ENCODE measurements around the gene TANGO2.
A peak's percentile ranks its signal among the peaks of the same experiment; 100 is the strongest.
"Not testable (repeated sequence)": the region's sequence is repeated elsewhere in the genome, so short reads cannot be mapped to it uniquely, and the experiment has no call there.

TANGO2 gene

GRCh38 chr22:20064545-20065262, 43.8 kb downstream of the TANGO2 start:
- no peak for DNase-seq (ENCODE audit: low spot score)

- DNase-seq (ENCODE audit: low spot score), result no peak
Observed at GRCh38 chr22:20065896-20066616, 45.1 kb downstream of the TANGO2 start.

- no peak for DNase-seq (ENCODE audit: low spot score)
Observed at GRCh38 chr22:20066617-20067383, 45.9 kb downstream of the TANGO2 start.

- DNase-seq (ENCODE audit: low spot score), result not testable (repeated sequence)
Observed at GRCh38 chr22:20067384-20067682, 46.4 kb downstream of the TANGO2 start.

- no peak for DNase-seq (ENCODE audit: low spot score)
Observed at GRCh38 chr22:20068640-20069039, 47.7 kb downstream of the TANGO2 start.

GRCh38 chr22:20069331-20070042, 48.6 kb downstream of the TANGO2 start:
- no peak for DNase-seq (ENCODE audit: low spot score)

- DNase-seq (ENCODE audit: low spot score), result no peak
Observed at GRCh38 chr22:20071524-20071972, 50.6 kb downstream of the TANGO2 start.

GRCh38 chr22:20076627-20077172, 55.8 kb downstream of the TANGO2 start:
- DNase-seq (ENCODE audit: low spot score), result no peak

GRCh38 chr22:20079745-20080444, 59.0 kb downstream of the TANGO2 start, which contains the start of gene DGCR8:
Gene DGCR8, plus strand, starts transcription at chr22:20080241. Its CDS starts 5,723 bp downstream, at chr22:20085964.
- peak; percentile 97 for DNase-seq (ENCODE audit: low spot score)

- DNase-seq (ENCODE audit: low spot score), result peak; percentile 66
Observed at GRCh38 chr22:20080445-20080775, 59.5 kb downstream of the TANGO2 start.

- DNase-seq (ENCODE audit: low spot score), result peak; percentile 45
Observed at GRCh38 chr22:20080776-20081654, 60.1 kb downstream of the TANGO2 start.

- no peak for DNase-seq (ENCODE audit: low spot score)
Observed at GRCh38 chr22:20083157-20083890, 62.4 kb downstream of the TANGO2 start.

- no peak for DNase-seq (ENCODE audit: low spot score)
Observed at GRCh38 chr22:20083891-20084546, 63.1 kb downstream of the TANGO2 start.

- no peak for DNase-seq (ENCODE audit: low spot score)
Observed at GRCh38 chr22:20084547-20085413, 63.9 kb downstream of the TANGO2 start.

- DNase-seq (ENCODE audit: low spot score), result no peak
Observed at GRCh38 chr22:20085651-20086050, 64.7 kb downstream of the TANGO2 start.

GRCh38 chr22:20086101-20086599, 65.2 kb downstream of the TANGO2 start:
- no peak for DNase-seq (ENCODE audit: low spot score)

GRCh38 chr22:20086763-20087162, 65.9 kb downstream of the TANGO2 start:
- DNase-seq (ENCODE audit: low spot score), result no peak
